Ureter (tissue), 1 donor: ENCODE measurements around the gene SORCS2. TPM values are rescaled to one million over a fixed set of nuclear protein-coding genes. Genes with fewer than 3 reads are reported as not detected.
"Not testable (repeated sequence)": the region's sequence is repeated elsewhere in the genome, so short reads cannot be mapped to it uniquely, and the experiment has no call there.

Experiments used
- DNase-seq: peaks from one replicate; pipeline ENCODE4 v3.0.0-alpha.2; 2020; ENCODE audit warnings: low spot score
- total RNA-seq: library from RNA; stranded (reverse); gene quantifications from one replicate; pipeline ENCODE4 v1.2.4, GENCODE V29; 2023
- donor health status: DM: yes; HTN: yes; CAD: no.

SORCS2 gene
- total RNA-seq, 1 donor from 2014 or later, result 2.8 TPM

GRCh38 chr4:7199771-7200441, 7.6 kb downstream of the SORCS2 start:
- peak; percentile 39 for DNase-seq

DNA sequence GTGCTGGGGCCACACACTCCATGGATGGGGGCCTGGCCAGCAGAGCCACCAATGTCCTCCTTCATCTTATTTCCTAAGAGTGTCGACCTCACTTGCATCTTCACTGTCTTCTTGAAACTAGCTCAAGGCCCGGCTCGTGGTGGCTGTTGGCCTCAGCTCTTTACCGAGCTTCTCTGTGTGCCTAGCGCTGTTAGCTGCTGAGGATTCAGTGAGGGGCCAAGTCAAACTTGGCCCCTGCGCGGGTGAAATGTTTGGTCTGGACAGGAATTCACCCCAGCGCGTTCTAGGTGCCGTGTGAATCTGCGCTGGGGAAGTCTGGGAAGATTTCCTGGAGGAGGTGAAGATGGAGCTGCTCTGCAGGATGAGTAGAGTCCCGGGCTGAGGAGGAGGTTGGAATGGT, 8.5 kb downstream of the SORCS2 start:
- DNase-seq, result no peak

DNA sequence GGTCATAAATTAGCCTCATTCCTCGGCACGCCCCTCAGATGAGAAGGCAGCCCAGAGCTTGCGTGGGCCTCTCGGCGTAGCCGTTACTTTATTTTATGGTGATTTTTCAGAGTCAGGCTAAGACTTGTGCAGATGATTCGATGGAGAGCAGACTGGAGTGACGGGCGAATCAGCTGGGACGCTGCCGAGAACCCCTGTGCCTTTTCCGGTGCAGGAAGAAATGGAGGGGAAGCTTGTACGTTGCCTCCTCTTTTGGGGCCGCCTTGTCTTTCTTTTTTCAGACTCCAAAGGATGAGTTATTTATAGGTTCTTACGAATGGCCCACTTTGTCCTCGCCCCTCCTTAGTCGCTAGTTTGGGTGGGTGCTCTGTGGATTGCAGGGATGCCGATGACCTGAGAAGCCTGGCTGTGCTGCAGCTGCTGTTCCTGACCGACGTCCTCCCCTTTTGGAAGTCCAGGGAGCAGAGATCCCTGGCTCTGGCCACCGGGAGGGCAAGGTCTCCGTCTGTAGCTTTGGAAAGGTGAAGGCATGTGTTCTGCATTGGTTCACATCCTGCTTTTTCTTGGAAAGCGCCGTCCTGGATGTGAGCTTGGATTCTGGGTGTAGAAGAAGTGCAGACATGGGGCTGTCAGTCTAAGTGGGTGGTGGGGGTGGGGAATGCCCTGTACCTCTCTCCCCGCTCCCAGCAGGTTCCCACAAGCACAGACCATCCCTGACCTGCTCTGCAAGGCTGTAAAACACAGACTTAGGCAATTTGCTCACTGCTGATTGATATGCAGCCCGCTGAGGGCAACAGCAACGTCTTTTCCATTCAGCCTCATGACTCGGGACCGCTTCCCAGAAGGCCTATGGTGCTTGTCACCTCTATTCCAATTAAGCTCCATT, 9.3 kb downstream of the SORCS2 start:
- DNase-seq, result no peak

DNA sequence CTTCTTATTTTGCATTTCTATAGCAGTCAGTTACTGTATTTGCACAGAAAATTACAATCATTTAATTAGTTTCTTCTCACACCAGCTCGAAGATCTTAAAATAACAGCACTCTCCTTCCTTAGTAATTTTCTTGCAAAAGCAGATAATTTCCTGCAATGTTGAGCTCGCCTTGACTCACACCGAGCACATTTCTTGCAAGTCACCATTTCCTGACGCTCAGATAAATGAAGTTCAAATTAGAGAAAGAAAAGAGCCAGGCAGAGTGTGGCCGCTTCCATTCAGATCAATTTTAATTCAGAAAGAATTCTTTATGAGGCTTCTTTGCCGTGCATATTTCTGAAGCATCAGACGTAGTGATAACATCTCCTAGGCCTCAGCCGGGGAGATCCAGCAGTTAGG, 10.1 kb downstream of the SORCS2 start:
- DNase-seq, result no peak

DNA sequence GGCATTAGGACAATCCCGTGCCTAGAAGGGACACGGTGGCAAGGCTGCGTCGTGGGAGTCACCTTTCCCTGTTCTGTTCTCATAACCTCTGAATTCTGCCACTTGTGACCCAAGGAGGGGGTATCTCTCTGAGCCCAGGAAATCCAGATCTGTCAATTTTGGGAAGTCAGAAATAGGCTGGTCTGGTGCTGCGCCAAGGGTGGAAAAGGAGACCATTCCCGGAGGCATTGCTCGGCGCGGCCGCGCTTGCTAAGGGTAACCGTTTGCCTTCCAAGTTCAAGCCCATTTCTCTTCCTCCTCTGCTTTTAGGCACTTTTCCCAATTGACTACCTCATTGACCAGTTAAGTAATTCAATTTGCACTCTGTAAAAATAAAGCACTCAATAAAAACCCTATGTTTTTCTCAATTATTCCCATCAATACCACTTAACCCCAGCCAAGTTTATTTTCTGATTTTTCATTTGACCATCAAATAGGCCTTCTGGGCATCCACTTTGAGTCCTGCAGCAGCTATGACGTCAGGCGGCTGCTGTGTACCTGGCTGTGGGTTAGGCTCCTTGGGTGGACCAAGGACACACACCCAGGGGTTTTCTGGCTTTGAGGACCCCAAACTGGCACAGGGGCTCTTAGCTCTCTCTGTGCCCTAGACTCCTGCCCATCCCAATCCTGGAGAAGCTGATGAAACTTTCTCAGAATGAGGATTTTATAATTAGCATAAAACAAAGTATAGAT, 12.5 kb downstream of the SORCS2 start:
- no peak for DNase-seq

DNA sequence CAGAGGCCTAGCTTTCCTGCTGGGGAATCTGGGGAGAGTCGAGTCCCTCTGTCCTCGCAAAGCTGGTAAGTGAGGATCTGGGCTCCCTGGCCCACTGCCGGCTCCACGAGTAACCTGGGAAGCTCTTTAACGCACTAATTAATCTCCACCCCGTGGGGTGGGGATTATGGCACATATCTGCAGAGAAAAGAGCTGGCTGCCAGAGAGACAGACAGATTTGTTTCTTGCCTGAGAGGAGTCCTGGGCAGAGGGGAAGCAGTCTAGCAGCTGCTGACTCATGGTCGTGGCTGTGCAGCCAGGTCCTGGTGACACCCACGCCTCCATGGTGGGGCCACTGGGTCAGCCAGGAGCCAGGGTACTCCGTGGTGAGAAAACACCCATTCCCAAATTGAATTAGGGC, 14.0 kb downstream of the SORCS2 start:
- DNase-seq, result no peak

DNA sequence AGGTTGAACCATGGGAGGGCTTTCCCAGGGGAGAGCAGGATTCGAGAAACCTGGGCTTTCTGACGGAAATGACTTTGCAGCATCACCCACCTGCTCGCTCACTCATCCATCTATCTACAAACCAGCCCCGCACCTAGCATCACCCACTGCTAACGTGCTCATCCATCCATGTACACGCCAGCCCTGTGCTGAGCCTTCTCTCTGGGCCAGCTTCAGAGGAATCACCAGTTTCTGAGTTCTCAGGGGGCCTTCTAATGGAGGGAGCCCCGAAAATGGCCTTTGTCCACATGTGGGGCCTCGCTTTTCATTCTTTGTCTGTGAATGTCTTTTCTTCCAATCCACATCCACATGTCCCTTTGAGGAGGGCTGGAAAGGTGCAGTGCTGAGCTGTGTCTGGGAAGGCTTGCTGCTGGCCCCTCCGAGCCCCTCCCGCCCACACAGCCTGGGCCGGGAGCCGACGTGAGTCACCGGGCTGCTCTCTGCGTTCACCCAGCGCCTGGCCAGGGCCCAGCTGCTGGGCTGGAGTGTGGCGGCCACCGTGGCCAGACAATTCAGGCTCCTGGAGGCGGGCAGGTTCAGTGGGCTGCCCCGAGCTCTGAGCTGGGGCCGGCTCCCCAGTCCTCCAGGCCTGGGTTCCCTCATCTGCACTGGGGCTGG, 14.7 kb downstream of the SORCS2 start:
- DNase-seq, result peak; percentile 73

DNA sequence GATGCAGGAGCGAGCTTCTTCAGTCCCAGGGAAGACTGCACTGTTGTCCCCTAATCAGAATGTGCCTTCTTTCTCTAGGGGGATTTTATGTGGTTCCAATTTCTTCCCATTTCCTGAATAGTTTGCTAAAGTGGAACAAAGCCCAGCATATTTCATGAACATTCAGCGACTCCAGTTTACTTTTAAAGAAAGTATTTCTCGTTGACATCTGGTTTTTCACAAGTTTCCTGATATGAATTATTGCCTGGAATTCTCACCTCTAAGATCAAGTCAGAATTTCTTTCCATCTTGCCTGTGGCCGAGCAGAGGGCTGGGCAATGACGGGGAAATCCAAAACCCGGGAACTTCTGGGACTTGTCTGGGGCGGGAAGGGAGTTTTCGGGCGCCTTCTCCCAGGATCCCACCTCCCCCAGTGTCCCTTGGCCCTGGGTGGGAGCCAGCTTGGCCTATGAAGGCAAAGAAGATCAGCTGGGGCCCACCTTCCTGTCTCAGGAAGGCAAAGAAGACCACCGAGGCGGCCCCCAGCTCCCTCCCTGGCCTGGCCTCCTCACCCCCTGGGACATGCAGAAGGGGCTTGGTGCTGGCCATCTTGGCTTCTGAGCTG, 15.4 kb downstream of the SORCS2 start:
- no peak for DNase-seq

- DNase-seq, result no peak
Observed at GRCh38 chr4:7208509-7209451, 16.4 kb downstream of the SORCS2 start.

GRCh38 chr4:7209699-7210098, 17.4 kb downstream of the SORCS2 start:
- DNase-seq, result no peak

DNA sequence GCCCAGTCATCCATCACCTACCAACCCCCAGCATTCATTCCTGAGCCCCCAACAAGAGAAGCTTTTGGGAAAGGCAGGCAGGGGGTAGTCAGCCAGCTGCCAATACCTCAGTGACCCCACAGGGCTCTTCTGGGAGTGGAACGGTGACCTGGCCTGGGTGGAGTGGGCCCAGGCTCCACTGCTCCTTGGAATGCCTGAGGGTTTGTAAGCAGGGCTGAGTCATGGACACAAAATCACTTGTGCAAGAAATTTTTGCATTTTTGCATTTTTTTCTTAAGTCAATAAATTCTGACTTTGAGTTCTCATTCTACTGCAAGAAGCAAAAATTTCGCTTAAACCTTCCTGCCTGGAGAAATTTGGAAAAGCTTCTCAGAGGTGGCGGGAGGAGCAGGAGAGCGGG, 18.5 kb downstream of the SORCS2 start:
- no peak for DNase-seq

DNA sequence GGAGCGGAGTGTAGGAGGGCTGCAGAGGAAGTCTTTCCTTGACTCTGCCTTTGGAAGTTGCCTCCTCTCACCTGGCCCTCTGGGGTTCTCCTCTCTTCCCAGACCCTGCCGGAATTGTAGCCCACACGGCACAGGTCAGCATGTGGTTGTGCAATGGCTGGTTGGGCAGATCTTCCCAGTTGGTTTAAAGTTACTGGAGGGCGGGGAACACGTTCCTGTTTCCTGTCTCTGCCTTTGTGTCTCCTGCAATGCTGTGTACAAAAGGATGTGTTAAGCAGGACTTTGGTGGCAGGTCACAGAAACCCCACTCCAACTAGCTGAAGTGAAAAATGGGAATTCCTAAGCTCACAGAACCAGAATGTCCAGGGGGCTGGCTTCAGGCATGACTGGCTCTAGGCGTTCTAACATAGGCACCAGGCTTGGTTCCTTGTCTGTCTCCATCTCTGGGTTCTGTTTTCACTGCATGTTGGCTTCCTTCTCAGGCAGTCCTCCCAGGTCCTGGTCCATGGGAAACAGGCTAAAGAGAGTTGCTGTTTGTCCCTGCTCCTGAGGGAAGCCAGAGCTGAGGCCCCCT, 19.9 kb downstream of the SORCS2 start:
- DNase-seq, result no peak

- no peak for DNase-seq
Observed at GRCh38 chr4:7212921-7213320, 20.6 kb downstream of the SORCS2 start.

GRCh38 chr4:7213807-7214206, 21.5 kb downstream of the SORCS2 start:
- DNase-seq, result no peak

DNA sequence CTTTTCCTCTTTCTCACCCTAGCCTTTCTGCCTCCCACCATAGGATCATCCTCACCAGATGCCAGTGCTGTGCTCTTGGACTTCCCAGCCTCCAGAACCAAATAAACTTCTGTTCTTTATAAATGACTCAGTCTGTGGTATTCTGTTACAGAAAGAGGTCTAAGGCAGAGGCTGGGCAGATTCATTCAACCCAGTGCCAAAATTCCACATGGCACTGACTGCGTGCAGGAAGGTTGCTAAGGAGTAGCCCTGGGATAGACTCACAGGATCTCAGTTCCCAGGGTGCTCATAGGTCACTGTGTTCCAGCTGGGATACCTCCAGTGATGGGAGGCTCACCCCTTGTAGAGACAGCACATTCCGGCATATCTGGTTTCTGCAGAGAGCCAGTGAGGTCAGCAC, 22.0 kb downstream of the SORCS2 start:
- no peak for DNase-seq

DNA sequence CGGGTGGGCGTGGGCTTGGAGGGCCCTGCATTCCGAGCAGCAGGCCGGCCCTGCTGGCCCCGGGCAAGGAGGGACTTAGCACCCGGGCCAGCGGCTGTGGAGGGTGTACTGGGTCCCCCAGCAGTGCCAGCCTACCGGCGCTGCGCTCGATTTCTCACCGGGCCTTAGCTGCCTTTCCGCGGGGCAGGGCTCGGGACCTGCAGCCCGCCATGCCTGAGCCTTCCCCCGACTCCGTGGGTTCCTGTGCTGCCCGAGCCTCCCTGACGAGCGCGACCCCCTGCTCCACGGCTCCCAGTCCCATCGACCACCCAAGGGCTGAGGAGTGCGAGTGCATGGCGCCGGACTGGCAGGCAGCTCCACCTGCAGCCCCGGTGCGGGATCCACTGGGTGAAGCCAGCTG, 22.8 kb downstream of the SORCS2 start:
- DNase-seq, result not testable (repeated sequence)

- DNase-seq, result no peak
Observed at GRCh38 chr4:7217039-7217438, 24.7 kb downstream of the SORCS2 start.

- DNase-seq, result no peak
Observed at GRCh38 chr4:7217474-7218321, 25.4 kb downstream of the SORCS2 start.

GRCh38 chr4:7218686-7219085, 26.3 kb downstream of the SORCS2 start:
- no peak for DNase-seq
